GM12878 (cell line): Measurements from ENCODE around the gene BBS9. TPM values are rescaled to one million over a fixed set of nuclear protein-coding genes. Genes with fewer than 3 reads are reported as not detected.
A peak's percentile ranks its signal among the peaks of the same experiment; 100 is the strongest.

ENCODE experiments used
- ATAC-seq: fragments of 200-7000 bp; cut with Tn5 transposase; 3 replicates; pipeline ENCODE4 v1.9.1; 2020; ENCODE audit warnings: mild to moderate bottlenecking, moderate library complexity
- BruUV-seq: library from RNA; stranded (reverse); fragments of 400-500 nt; replicated peaks from 2 replicates; lab custom pipeline; 2021; lab: Mats Ljungman, UMichigan
- CTCF ChIA-PET: fragments of 300-600 bp; sonication (Branson Sonifier 250); formaldehyde crosslinking; extraction: SDS; loops from one replicate; lab custom pipeline; 2021; ENCODE audit warnings: inconsistent platforms; lab: Yijun Ruan, JAX
- POLR2A ChIA-PET: fragments of 350-600 bp; formaldehyde crosslinking; extraction: SDS; loops from one replicate; lab custom pipeline; 2021; ENCODE audit warnings: inconsistent platforms; lab: Charles Lee
- RAD21 ChIA-PET: fragments of 300-600 bp; sonication (Branson Sonifier 250); formaldehyde crosslinking; loops from one replicate; lab custom pipeline; 2023; ENCODE audit warnings: antibody characterized with exemption; ENCODE audit not compliant: unreplicated experiment; lab: Charles Lee
- SMC1A ChIA-PET: fragments of 300-600 bp; sonication (Branson Sonifier 250); formaldehyde crosslinking; loops from one replicate; lab custom pipeline; 2023; ENCODE audit not compliant: unreplicated experiment, uncharacterized antibody; lab: Charles Lee
- DNase-seq: peaks from one replicate; pipeline ENCODE4 v3.0.0-alpha.2; 2011; ENCODE audit warnings: low read depth, low spot score
- FAIRE-seq: peaks from 3 replicates; lab custom pipeline; 2011; peaks lifted over from hg19 to GRCh38; lab: Jason Lieb, UNC
- H2AFZ ChIP-seq: 2 replicates; pipeline ENCODE4 v1.6.0; 2011; ENCODE audit warnings: low read depth, low read length, control low read depth; ENCODE audit not compliant: control insufficient read depth
- H3K27ac ChIP-seq: 2 replicates; pipeline ENCODE4 v1.5.1; 2011; ENCODE audit warnings: control low read depth; ENCODE audit not compliant: control insufficient read depth, insufficient read depth
- H3K27me3 ChIP-seq, 2 experiments: replicated peaks in 1 of 2; 2 replicates each; pipeline versions ENCODE4 v1.6.0 to v1.6.1; 2011; ENCODE audit warnings: low read length in 1 of 2; ENCODE audit not compliant: control insufficient read depth in 2 of 2, insufficient read depth in 2 of 2
- H3K36me3 ChIP-seq, 2 experiments: 2 replicates each; pipeline ENCODE4 v1.5.1; 2011; ENCODE audit warnings: low read length in 1 of 2; ENCODE audit not compliant: control insufficient read depth in 2 of 2, insufficient read depth in 2 of 2
- H3K4me1 ChIP-seq: 2 replicates; pipeline ENCODE4 v1.6.1; 2011; ENCODE audit warnings: mild to moderate bottlenecking, low read length, moderate library complexity, mixed read lengths; ENCODE audit not compliant: control insufficient read depth, insufficient read depth
- H3K4me2 ChIP-seq: 2 replicates; pipeline ENCODE4 v1.6.0; 2011; ENCODE audit warnings: control low read depth; ENCODE audit not compliant: control insufficient read depth, insufficient read depth
- H3K4me3 ChIP-seq: fragments of 200-600 bp; sonication (generic); 2 replicates; pipeline ENCODE4 v1.5.1; 2016
- H3K79me2 ChIP-seq: 2 replicates; pipeline ENCODE4 v1.6.0; 2011; ENCODE audit warnings: low read length; ENCODE audit not compliant: control insufficient read depth, insufficient read depth
- H3K9ac ChIP-seq: 2 replicates; pipeline ENCODE4 v1.8.0; 2011; ENCODE audit warnings: low read length, control low read depth, mixed read lengths; ENCODE audit not compliant: control insufficient read depth, insufficient read depth
- H3K9me3 ChIP-seq: replicated peaks from 3 replicates; pipeline ENCODE4 v1.5.1; 2011; ENCODE audit warnings: mild to moderate bottlenecking, low read length; ENCODE audit not compliant: control insufficient read depth, insufficient read depth
- H4K20me1 ChIP-seq: 2 replicates; pipeline ENCODE4 v1.6.0; 2011; ENCODE audit not compliant: control insufficient read depth, insufficient read depth
- CBX5 ChIP-seq: sonication (generic); IDR thresholded peaks from 2 replicates; pipeline ENCODE4 v1.6.1; 2016; ENCODE audit warnings: low read depth, moderate library complexity, mild to moderate bottlenecking, inconsistent platforms
- CEBPB ChIP-seq, 2 experiments: fragments of 150-350 bp in 1 of 2; IDR thresholded peaks; 2 replicates each; pipeline ENCODE4 v1.6.1; 2012 to 2014; ENCODE audit warnings: low read depth in 2 of 2, low read length in 2 of 2, borderline replicate concordance in 1 of 2, inconsistent platforms in 1 of 2
- EGR1 ChIP-seq, 2 experiments: IDR thresholded peaks; 1 replicate in 1 of 2; 2 replicates in 1 of 2; pipeline ENCODE4 v1.6.1; 2011 to 2012; ENCODE audit warnings: low read depth in 2 of 2, low read length in 2 of 2, borderline replicate concordance in 1 of 2, mild to moderate bottlenecking in 1 of 2, moderate library complexity in 1 of 2
- HSF1 ChIP-seq: fragments of 150-350 bp; IDR thresholded peaks from 2 replicates; pipeline ENCODE4 v1.6.1; 2014; ENCODE audit warnings: mild to moderate bottlenecking, low read depth, low read length
- IRF4 ChIP-seq: IDR thresholded peaks from 2 replicates; pipeline ENCODE4 v1.6.1; 2011; ENCODE audit warnings: low read depth, low read length
- MTA3 ChIP-seq: IDR thresholded peaks from 2 replicates; pipeline ENCODE4 v1.6.1; 2012; ENCODE audit warnings: low read length, inconsistent platforms, borderline replicate concordance
- MYB ChIP-seq: fragments of 150-350 bp; IDR thresholded peaks from 2 replicates; pipeline ENCODE4 v1.6.1; 2014; ENCODE audit warnings: mild to moderate bottlenecking, low read depth, low read length, borderline replicate concordance
- NBN ChIP-seq: fragments of 450-650 bp; IDR thresholded peaks from 2 replicates; pipeline ENCODE4 v1.6.1; 2016
- NRF1 ChIP-seq: conservative IDR thresholded peaks from 2 replicates; pipeline ENCODE4 v1.6.1; 2011; ENCODE audit warnings: mild to moderate bottlenecking, low read depth, low read length, improper control_type of control experiment
- PML ChIP-seq: IDR thresholded peaks from 2 replicates; pipeline ENCODE4 v1.6.1; 2012; ENCODE audit warnings: low read length, inconsistent platforms
- SIX5 ChIP-seq: IDR thresholded peaks from 2 replicates; pipeline ENCODE4 v1.6.1; 2011; ENCODE audit warnings: mild to moderate bottlenecking, low read depth, low read length, moderate library complexity; ENCODE audit not compliant: severe bottlenecking
- SREBF2 ChIP-seq: IDR thresholded peaks from 2 replicates; pipeline ENCODE4 v1.6.1; 2012; ENCODE audit warnings: mild to moderate bottlenecking, low read length
- STAT3 ChIP-seq: IDR thresholded peaks from 2 replicates; pipeline ENCODE4 v1.6.1; 2011; ENCODE audit warnings: low read depth, low read length, improper control_type of control experiment
- TARDBP ChIP-seq: IDR thresholded peaks from 2 replicates; pipeline ENCODE4 v1.6.1; 2016; ENCODE audit warnings: borderline replicate concordance
- ZNF687 ChIP-seq: fragments of 450-650 bp; IDR thresholded peaks from 2 replicates; pipeline ENCODE4 v1.6.1; 2017; ENCODE audit warnings: mild to moderate bottlenecking, moderate library complexity
- WGBS: methylation state at CpG from one replicate; pipeline ENCODE4 v1.1.6; 2016; ENCODE audit warnings: low lambda C conversion rate; ENCODE audit not compliant: insufficient replicate concordance, insufficient coverage; ENCODE audit errors: missing lambda C conversion rate; 5-methylcytosine and 5-hydroxymethylcytosine counted together
- in situ Hi-C: fragments of 300-500 bp; cut with MboI; formaldehyde crosslinking; loops from 9 replicates; pipeline ENCODE4 v1.14.3; 2018; ENCODE audit warnings: mixed read lengths
- intact Hi-C: fragments of 100-400 bp; cut with micrococcal nuclease; formaldehyde crosslinking; loops from one replicate; pipeline ENCODE4 v1.14.2; 2022; ENCODE audit not compliant: unreplicated experiment
- polyA plus RNA-seq, 11 experiments: library from polyadenylated mRNA; depleted of rRNA in 4 of 11; unstranded in 6 of 11; stranded (reverse) in 5 of 11; fragments of >200 nt; fragmentation: Nextera tagmentation in 4 of 11; fragmentation: Illumina TruSeq in 1 of 11; extraction: Ambion mirVana in 4 of 11; extraction: Trizol in 1 of 11; gene quantifications; 1 replicate in 1 of 11; 2 replicates in 10 of 11; pipeline versions ENCODE4 v1.2.1 to v1.2.3, GENCODE V29; 2011 to 2016; ENCODE audit warnings: inconsistent platforms in 2 of 11, missing spikeins in 2 of 11, low read depth in 1 of 11
- total RNA-seq, 4 experiments: library from RNA; depleted of rRNA in 3 of 4; stranded (reverse); fragments of >200 nt in 3 of 4; fragmentation: Illumina TruSeq in 1 of 4; extraction: Trizol in 1 of 4; gene quantifications; 2 replicates each; pipeline versions ENCODE4 v1.2.1 to v1.2.3, GENCODE V29; 2013 to 2021

BBS9 gene
- total and polyA plus RNA-seq, 10 of the 15 experiments (the other 5 are each of a cell fraction or from before 2014, with no cell fraction given) = 1.2 to 5.6 (median 2.3) TPM

GRCh38 chr7:33109005-33109757 is 20.2 kb upstream of the BBS9 start, which contains the start of gene RP9 (continued):
- TF ChIP-seq ZNF687 = peak; percentile 60; the same call in 1 of the 2 replicates

- peak overlapping the region; percentile 72; the same call in 1 of the 2 replicates for H3K4me3 ChIP-seq
- H3K36me3 ChIP-seq = no peaks in the 10 kb centered on the region
- 1% methylated on average over 11 of the region's 11 CpGs for WGBS
- intact Hi-C loops = loop anchor here (2.0 to 10.0 kb wide), 4 partner anchors 47 to 345 kb away; partner anchors contain the start of genes FKBP9, KBTBD2 and NT5C3A
- no peaks in the 10 kb centered on the region for H3K9me3 ChIP-seq
- H3K27me3 ChIP-seq = no peaks in the 10 kb centered on the region; a peak in 1 of 4 replicates
- no peak overlapping the region for H3K9ac ChIP-seq
- CTCF ChIA-PET = interaction anchor here (0.5 to 4.4 kb wide), 8 partner anchors 13 to 343 kb away, joined by 3 to 95 read pairs (median 3); partner anchors contain the start of gene NT5C3A
- H4K20me1 ChIP-seq = 0 out of 2 replicates have a peak, but pooled peaks cover 2% of the 10 kb centered on the region
- H3K4me2 ChIP-seq = peak overlapping the region; percentile 79
- BruUV-seq = no TSS peak
- H3K79me2 ChIP-seq = peaks cover 31% of the 10 kb centered on the region
- H3K4me1 ChIP-seq = peaks cover 11% of the 10 kb centered on the region; the same call in 1 of the 2 replicates
- RAD21 ChIA-PET = interaction anchor here (1.1 to 2.0 kb wide), 3 partner anchors 20 to 70 kb away, joined by 3 to 14 read pairs (median 4); no protein-coding TSS in a partner anchor
- POLR2A ChIA-PET = interaction anchor here (1.0 kb wide), 1 partner anchor 20 kb away, joined by 3 read pairs; no protein-coding TSS in a partner anchor
- H3K27ac ChIP-seq = no peak overlapping the region
- peak overlapping the region; percentile 76 for H2AFZ ChIP-seq
- FAIRE-seq (no peak), ATAC-seq (no peak), DNase-seq (no peak)
- in situ Hi-C loops = loop anchor here (10.0 kb wide), 1 partner anchor 415 kb away; no protein-coding TSS in a partner anchor
- SMC1A ChIA-PET = interaction anchor here (1.0 to 3.0 kb wide), 4 partner anchors 12 to 343 kb away, joined by 3 to 10 read pairs (median 4); partner anchors contain the start of gene BBS9
- TF ChIP-seq CEBPB (IDR thresholded peaks at IDR 0.05; ENCODE audit: borderline replicate concordance in 1 of 2, low read depth in 2 of 2, low read length in 2 of 2) (no peak), EGR1 (IDR thresholded peaks at IDR 0.05; ENCODE audit: borderline replicate concordance in 1 of 2, low read depth in 2 of 2, low read length in 2 of 2) (no peak), NRF1 (no peak), MTA3 (no peak), STAT3 (no peak), PML (no peak), MYB (no peak), SREBF2 (no peak), NBN (0 out of 2 replicates have a peak, but pooled peaks have one; percentile 34), SIX5 (no peak), CBX5 (no peak), TARDBP (no peak), IRF4 (no peak), HSF1 (no peak)
Measured at GRCh38 chr7:33109758-33110238, 19.6 kb upstream of the BBS9 start.
